GM21737 (cell line): ENCODE results near the gene LRMDA.

ENCODE experiments used
- ATAC-seq: cut with Tn5 transposase; IDR thresholded peaks from one replicate; pipeline ENCODE4 v1.9.1; 2021; ENCODE audit warnings: mild to moderate bottlenecking, moderate library complexity; ENCODE audit not compliant: unreplicated experiment

LRMDA gene

GRCh38 chr10:75929630-75930161 is 498.3 kb downstream of the LRMDA start:
- ATAC-seq: no peak

GRCh38 chr10:75932921-75933320 is 501.5 kb downstream of the LRMDA start:
- no peak for ATAC-seq

DNA sequence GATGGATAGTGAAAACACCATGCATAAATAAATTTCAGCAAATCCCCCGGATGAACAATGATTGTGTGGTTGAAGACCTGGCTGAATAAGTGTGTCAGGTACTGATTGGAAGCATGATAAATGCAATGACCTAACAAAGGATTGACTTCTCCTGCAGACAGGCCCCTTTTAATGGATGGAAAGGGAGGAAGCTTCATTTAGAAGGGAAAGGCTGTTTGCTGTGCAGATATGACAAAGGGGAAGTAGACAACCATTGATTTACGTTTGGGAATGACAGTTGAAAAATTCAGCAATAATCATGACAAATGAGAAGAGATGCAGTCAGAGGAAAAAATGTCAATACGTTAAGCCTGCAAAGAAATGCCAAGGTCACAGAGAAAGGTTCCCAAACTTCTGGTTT is 503.8 kb downstream of the LRMDA start:
- no peak for ATAC-seq

GRCh38 chr10:75935650-75936400 is 504.4 kb downstream of the LRMDA start:
- no peak for ATAC-seq

- no peak for ATAC-seq
These were observed 505.4 kb downstream of the LRMDA start for GRCh38 chr10:75936841-75937240.

DNA sequence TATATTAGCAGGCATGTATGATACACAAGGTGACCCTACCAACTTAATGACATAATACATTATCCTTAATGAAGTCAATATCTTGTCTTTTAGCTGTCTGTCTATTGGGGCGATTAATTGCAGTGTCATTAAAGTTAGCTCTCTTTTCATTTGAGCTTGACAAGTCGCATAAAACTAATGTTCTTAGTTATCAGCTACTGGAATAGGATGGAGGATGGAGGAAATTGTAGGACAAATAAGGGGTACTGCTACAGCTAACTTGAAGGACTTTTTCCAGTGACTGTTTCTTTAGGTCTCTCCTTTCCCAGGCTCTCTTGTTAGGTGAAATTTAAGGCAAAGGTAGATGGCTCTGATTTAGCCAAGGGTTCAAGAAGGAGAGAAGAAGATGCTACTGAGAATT is 506.4 kb downstream of the LRMDA start:
- no peak for ATAC-seq

GRCh38 chr10:75938380-75939122 is 507.1 kb downstream of the LRMDA start:
- ATAC-seq: no peak

DNA sequence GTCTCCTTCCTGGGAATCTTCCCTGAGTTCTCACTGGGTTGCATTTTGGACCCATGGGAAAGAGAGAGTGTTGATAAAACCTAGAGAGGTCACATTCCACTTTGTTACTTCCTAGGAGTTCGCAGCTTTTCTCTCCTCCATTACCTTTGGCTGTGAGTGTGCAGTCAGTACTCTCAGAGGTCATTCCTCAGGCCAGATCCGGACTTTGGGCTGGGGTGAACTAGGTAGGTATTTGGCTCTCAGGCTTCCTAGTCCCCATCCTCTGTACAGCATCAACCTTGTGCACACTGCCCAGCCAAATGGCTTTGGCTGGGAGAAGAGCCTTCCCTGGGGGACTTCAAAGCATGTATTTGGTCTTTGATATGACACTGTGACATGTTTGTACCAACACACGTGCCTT is 508.1 kb downstream of the LRMDA start:
- ATAC-seq: no peak

- ATAC-seq: no peak
These were observed 509.3 kb downstream of the LRMDA start for GRCh38 chr10:75940742-75941141.

DNA sequence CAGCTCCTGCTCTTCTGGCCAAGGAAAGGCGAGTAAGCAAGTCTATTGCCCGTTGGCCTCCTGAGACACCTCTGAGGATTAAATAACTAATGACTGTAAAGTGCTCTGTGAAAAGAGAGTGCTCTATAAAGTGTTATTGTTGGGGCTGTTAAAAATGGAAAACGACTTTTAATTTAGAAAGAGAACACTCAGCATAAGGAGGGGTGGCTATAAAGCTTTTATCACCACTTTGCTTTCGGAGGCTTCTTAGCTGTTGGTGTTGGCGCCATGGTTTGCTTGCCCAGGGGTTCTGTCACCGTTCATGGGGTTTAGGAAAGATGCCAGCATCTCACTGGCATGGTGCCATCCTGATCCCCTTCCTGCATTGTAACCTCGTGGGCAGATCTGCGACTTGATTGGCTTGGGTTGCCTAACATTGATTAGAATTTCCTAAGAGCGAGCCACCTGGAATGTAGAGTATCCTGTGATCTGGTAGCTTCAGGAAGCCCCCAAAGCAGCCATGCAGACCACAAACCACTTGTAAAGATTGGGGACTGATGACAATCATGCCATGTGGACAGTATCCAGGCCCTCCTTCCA is 509.9 kb downstream of the LRMDA start:
- no peak for ATAC-seq

GRCh38 chr10:75944061-75944460 is 512.6 kb downstream of the LRMDA start:
- ATAC-seq: no peak

- ATAC-seq: no peak
These were observed 517.2 kb downstream of the LRMDA start for GRCh38 chr10:75948583-75948982.

DNA sequence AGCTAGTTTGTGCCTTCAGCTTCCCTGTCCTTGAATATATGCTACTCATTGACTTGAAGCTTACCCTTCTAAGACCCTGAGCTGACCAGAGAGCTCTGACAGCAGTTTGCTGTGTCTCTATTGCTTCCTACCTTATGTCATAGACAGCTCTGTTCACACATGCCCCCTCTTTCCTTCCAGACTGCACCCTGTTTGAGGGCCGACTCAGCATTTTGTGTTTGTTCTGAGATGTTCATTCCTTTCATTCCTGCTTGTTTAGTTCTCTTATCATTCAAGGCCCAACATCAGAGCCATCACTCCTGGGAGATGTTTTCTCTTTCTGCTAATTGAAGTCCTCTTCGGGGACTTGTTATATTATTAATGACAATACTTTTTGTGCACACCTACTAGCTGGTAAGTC is 518.9 kb downstream of the LRMDA start:
- no peak for ATAC-seq

GRCh38 chr10:75950997-75951589 is 519.7 kb downstream of the LRMDA start:
- ATAC-seq: no peak

GRCh38 chr10:75951627-75952026 is 520.2 kb downstream of the LRMDA start:
- no peak for ATAC-seq

DNA sequence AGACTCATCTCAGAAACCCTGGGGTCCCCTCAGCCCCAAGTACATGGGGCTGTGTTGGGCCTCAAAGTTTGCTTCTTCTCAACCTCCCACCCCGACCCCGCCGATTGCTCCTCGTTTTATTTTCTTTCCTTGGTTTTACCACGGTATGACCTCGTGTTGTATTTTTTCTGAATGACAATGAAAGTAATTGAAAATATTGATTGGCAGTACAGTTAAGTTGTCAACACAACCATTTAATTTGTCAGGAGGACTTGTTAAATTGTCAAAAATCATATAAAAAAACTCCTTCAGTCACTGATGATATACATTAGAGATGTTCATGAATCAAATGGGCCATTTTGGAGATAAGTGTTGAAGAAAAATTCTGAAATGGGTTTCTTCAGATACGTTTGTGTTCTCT is 520.7 kb downstream of the LRMDA start:
- no peak for ATAC-seq

GRCh38 chr10:75954486-75954885 is 523.1 kb downstream of the LRMDA start:
- ATAC-seq: no peak

- ATAC-seq: no peak
These were observed 524.6 kb downstream of the LRMDA start for GRCh38 chr10:75955973-75956502.

GRCh38 chr10:75956624-75957023 is 525.2 kb downstream of the LRMDA start:
- ATAC-seq: no peak

DNA sequence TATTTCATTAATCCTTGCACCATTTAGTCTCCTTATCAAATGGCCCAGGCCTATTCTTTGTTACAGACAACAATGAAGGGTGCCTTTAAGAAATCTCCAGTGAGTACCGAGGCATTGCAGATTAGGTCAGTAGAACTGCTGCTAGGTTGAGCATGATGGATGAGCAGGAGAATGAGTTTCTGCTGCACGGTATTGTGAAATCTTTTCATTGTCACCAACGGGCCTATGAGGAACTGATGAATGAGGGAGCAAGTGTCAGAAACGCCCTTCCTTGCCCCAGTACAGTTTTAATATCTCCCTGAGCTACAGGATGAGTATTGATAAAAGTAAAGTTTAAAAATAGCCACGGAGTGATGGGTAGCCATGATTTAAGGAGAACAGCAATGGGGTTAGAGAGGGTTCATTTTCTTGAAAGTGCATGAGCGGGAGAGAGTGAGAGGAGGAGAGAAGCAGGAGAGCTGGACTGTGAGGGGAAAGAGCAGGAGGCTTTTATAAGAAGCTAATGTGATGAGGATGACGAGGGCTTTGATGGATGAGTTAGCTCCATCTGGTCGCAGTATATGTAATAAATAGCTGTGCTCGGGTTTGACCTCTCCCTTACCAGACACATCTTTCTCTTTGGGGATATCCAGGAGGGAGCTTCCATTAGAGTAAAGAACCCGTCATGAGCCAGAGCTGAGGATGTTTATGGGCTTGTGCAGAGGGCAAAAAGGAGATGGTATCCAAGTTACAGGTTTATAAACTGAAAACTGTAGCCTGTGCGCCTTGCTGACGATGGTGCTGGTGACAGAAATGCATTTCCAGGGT is 526.1 kb downstream of the LRMDA start:
- no peak for ATAC-seq
